Measurements from ENCODE around the gene GEMIN5.
"Not testable (repeated sequence)": the region's sequence is repeated elsewhere in the genome, so short reads cannot be mapped to it uniquely, and the experiment has no call there.

The GEMIN5 gene

GRCh38 chr5:154937718-154938466 is at the start of gene GEMIN5:
Gene GEMIN5 (minus strand): TSS chr5:154938211. CDS start chr5:154938133, 78 bp downstream.
- Histone ChIP-seq H2AFZ (ENCODE audit: low read depth) (peak within 1 kb of the TSS; percentile 76), H3K27ac (peak within 1 kb of the TSS; percentile 27; the same call in 1 of the 2 replicates), H3K27me3 (ENCODE audit: insufficient read depth, low read depth) (no peaks in the 10 kb centered on the region), H3K79me2 (ENCODE audit: insufficient read depth, low read depth) (peaks cover 34% of the 10 kb centered on the region), H3K4me2 (peak within 1 kb of the TSS; percentile 70), H3K36me3 (ENCODE audit: insufficient read depth) (no peaks in the 10 kb centered on the region), H3K9ac (peak within 1 kb of the TSS; percentile 66; the same call in 1 of the 2 replicates), H4K20me1 (ENCODE audit: insufficient read depth) (no peaks in the 10 kb centered on the region), H3K4me3 (IDR thresholded peaks at IDR 0.05; ENCODE audit: insufficient read depth, low read depth, low read length) (no peak within 1 kb of the TSS), H3K4me1 (ENCODE audit: low read depth, poor library complexity, severe bottlenecking) (peaks cover 32% of the 10 kb centered on the region)
- TF ChIP-seq, protein P1, sequence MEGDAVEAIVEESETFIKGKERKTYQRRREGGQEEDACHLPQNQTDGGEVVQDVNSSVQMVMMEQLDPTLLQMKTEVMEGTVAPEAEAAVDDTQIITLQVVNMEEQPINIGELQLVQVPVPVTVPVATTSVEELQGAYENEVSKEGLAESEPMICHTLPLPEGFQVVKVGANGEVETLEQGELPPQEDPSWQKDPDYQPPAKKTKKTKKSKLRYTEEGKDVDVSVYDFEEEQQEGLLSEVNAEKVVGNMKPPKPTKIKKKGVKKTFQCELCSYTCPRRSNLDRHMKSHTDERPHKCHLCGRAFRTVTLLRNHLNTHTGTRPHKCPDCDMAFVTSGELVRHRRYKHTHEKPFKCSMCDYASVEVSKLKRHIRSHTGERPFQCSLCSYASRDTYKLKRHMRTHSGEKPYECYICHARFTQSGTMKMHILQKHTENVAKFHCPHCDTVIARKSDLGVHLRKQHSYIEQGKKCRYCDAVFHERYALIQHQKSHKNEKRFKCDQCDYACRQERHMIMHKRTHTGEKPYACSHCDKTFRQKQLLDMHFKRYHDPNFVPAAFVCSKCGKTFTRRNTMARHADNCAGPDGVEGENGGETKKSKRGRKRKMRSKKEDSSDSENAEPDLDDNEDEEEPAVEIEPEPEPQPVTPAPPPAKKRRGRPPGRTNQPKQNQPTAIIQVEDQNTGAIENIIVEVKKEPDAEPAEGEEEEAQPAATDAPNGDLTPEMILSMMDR (conservative IDR thresholded peaks at IDR 0.05; ENCODE audit: low read depth, low read length): no peak

DNA sequence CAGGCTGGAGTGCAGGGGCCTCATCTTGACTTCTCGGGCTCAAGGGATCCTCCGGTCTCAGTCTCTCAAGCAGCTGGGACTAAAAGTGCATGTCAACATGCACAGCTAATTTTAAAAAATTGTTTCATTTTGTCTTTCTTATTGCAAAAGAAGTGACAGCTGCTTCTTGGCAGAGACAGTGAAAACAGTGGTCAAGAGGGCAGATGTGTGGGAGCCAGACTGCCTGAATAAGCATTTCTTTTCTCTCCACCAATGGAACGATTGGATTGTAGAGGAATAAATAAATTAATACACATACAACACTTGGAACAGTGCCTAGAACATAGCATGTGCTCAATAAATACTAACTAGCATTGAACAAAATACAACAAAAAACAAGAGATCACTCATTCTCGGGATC is 48.1 kb upstream of the GEMIN5 start:
- Histone ChIP-seq H3K4me2 (no peak overlapping the region), H3K4me1 (ENCODE audit: low read depth, poor library complexity, severe bottlenecking) (no peaks in the 10 kb centered on the region), H3K4me3 (IDR thresholded peaks at IDR 0.05; ENCODE audit: insufficient read depth, low read depth, low read length) (no peak overlapping the region), H3K79me2 (ENCODE audit: insufficient read depth, low read depth) (no peaks in the 10 kb centered on the region), H3K27me3 (ENCODE audit: insufficient read depth, low read depth) (no peaks in the 10 kb centered on the region), H3K9ac (no peak overlapping the region), H4K20me1 (ENCODE audit: insufficient read depth) (no peaks in the 10 kb centered on the region), H2AFZ (ENCODE audit: low read depth) (no peak overlapping the region), H3K27ac (no peak overlapping the region), H3K36me3 (ENCODE audit: insufficient read depth) (no peaks in the 10 kb centered on the region)
- TF ChIP-seq, protein P1 (conservative IDR thresholded peaks at IDR 0.05; ENCODE audit: low read depth, low read length): no peak

DNA sequence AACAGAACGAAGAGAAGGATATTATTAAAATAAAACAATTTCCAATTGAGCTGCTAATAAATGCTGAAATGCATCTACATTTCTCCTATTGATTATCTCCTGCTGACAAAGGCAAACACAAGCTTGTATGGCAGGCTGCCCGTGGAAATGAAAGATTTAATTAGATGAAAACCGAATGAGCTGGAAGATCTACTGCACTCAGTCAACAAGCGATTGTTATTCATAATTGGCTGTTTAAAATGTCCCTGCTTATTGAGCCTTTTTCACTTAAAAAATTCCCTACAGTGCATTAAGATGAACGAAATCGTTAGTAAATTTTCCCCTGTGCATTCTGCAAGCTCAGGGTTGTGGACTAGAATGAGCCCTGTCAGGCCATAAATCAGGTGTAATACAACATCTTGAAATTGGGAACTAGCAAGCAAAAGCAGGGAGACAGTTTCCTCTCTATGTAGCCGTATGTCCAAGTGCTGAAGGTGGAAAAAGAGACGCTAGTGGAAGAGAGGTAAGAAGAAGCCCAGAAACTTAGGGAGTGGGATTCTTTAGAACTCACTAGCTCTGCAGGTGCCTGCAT is 47.0 kb upstream of the GEMIN5 start:
- Histone ChIP-seq H2AFZ (ENCODE audit: low read depth) (no peak overlapping the region), H3K27ac (no peak overlapping the region)
- TF ChIP-seq, protein P1 (conservative IDR thresholded peaks at IDR 0.05; ENCODE audit: low read depth, low read length): no peak

DNA sequence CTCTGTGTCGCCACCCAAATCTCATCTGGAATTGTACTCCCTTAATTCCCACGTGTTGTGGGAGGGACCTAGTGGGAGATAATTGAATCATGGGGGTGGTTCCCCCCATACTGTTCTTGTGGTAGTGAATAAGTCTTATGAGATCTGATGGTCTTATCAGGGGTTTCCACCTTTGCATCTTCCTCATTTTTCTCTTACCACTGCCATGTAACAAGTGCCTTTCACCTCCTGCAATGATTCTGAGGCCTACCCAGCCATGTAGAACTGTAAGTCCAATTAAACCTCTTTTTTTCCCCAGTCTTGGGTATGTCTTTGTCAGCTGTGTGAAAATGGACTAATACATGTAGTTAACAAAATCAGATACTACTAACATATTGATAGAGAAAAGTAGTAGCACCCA is 40.3 kb upstream of the GEMIN5 start:
- H3K4me2 ChIP-seq; H3K27me3 ChIP-seq (ENCODE audit: insufficient read depth, low read depth); H3K4me1 ChIP-seq (ENCODE audit: low read depth, poor library complexity, severe bottlenecking); H3K9ac ChIP-seq; H4K20me1 ChIP-seq (ENCODE audit: insufficient read depth); H3K27ac ChIP-seq; H3K4me3 ChIP-seq (IDR thresholded peaks at IDR 0.05; ENCODE audit: insufficient read depth, low read depth, low read length); H3K36me3 ChIP-seq (ENCODE audit: insufficient read depth); H3K79me2 ChIP-seq (ENCODE audit: insufficient read depth, low read depth); H2AFZ ChIP-seq (ENCODE audit: low read depth): not testable (repeated sequence)

More for the DNA sequence above, 47.0 kb upstream of the GEMIN5 start:
- H3K9ac ChIP-seq: no peak overlapping the region
- H3K79me2 ChIP-seq (ENCODE audit: insufficient read depth, low read depth): no peaks in the 10 kb centered on the region
- no peaks in the 10 kb centered on the region for H3K27me3 ChIP-seq (ENCODE audit: insufficient read depth, low read depth)
- H3K36me3 ChIP-seq (ENCODE audit: insufficient read depth): no peaks in the 10 kb centered on the region
- H3K4me2 ChIP-seq: no peak overlapping the region
- H3K4me3 ChIP-seq (IDR thresholded peaks at IDR 0.05; ENCODE audit: insufficient read depth, low read depth, low read length): no peak overlapping the region
- H3K4me1 ChIP-seq (ENCODE audit: low read depth, poor library complexity, severe bottlenecking): no peaks in the 10 kb centered on the region
- H4K20me1 ChIP-seq (ENCODE audit: insufficient read depth): no peaks in the 10 kb centered on the region

GRCh38 chr5:154977409-154977808 is 39.4 kb upstream of the GEMIN5 start:
- H3K4me1 ChIP-seq (ENCODE audit: low read depth, poor library complexity, severe bottlenecking): no peaks in the 10 kb centered on the region
- no peak overlapping the region for H3K4me2 ChIP-seq
- H3K36me3 ChIP-seq (ENCODE audit: insufficient read depth): no peaks in the 10 kb centered on the region
- no peak overlapping the region for H3K9ac ChIP-seq
- no peak overlapping the region for H3K27ac ChIP-seq
- no peaks in the 10 kb centered on the region for H3K27me3 ChIP-seq (ENCODE audit: insufficient read depth, low read depth)
- no peaks in the 10 kb centered on the region for H4K20me1 ChIP-seq (ENCODE audit: insufficient read depth)
- TF ChIP-seq, protein P1 (conservative IDR thresholded peaks at IDR 0.05; ENCODE audit: low read depth, low read length): no peak
- H3K4me3 ChIP-seq (IDR thresholded peaks at IDR 0.05; ENCODE audit: insufficient read depth, low read depth, low read length): no peak overlapping the region
- no peaks in the 10 kb centered on the region for H3K79me2 ChIP-seq (ENCODE audit: insufficient read depth, low read depth)
- H2AFZ ChIP-seq (ENCODE audit: low read depth): no peak overlapping the region

- not testable (repeated sequence) for H3K4me2 ChIP-seq; H3K9ac ChIP-seq; H3K4me1 ChIP-seq (ENCODE audit: low read depth, poor library complexity, severe bottlenecking); H3K4me3 ChIP-seq (IDR thresholded peaks at IDR 0.05; ENCODE audit: insufficient read depth, low read depth, low read length); H3K36me3 ChIP-seq (ENCODE audit: insufficient read depth); H3K79me2 ChIP-seq (ENCODE audit: insufficient read depth, low read depth); H2AFZ ChIP-seq (ENCODE audit: low read depth); H4K20me1 ChIP-seq (ENCODE audit: insufficient read depth); H3K27ac ChIP-seq; H3K27me3 ChIP-seq (ENCODE audit: insufficient read depth, low read depth)
Measured at GRCh38 chr5:154976082-154976481, 38.1 kb upstream of the GEMIN5 start.

Data from KMS-11 (cell line).